ENCODE data around the gene POLDIP2. TPM values are rescaled to one million over a fixed set of nuclear protein-coding genes. Genes with fewer than 3 reads are reported as not detected.

The POLDIP2 gene
- total and polyA plus RNA-seq, 2 of the 13 experiments (the other 11 are each of a cell fraction or from before 2014, with no cell fraction given), result 85.9 to 114 TPM

- TF ChIP-seq HIC2 (CRISPR knock-in tag; IDR thresholded peaks at IDR 0.05; ENCODE audit: low read depth), result no peak
- TF ChIP-seq ARID5B (CRISPR knock-in tag; IDR thresholded peaks at IDR 0.05), result no peak
- TF ChIP-seq SAFB2 (CRISPR knock-in tag; IDR thresholded peaks at IDR 0.05; ENCODE audit: borderline replicate concordance, low read depth), result no peak; the same call in 1 of the 2 replicates
- TF ChIP-seq GABPA (IDR thresholded peaks at IDR 0.05; ENCODE audit: low read depth, low read length), result peak; percentile 98
- peak; percentile 95 for TF ChIP-seq GABPA (CRISPR knock-in tag; IDR thresholded peaks at IDR 0.05; ENCODE audit: low read depth)
- TF ChIP-seq PHB2 (IDR thresholded peaks at IDR 0.05; ENCODE audit: partially characterized antibody), result no peak
- TF ChIP-seq ZNF354B (CRISPR knock-in tag; IDR thresholded peaks at IDR 0.05), result 0 out of 2 replicates have a peak, but pooled peaks have one; percentile 24
- TF ChIP-seq NR2F2 (IDR thresholded peaks at IDR 0.05; ENCODE audit: borderline replicate concordance, low read depth), result peak; percentile 37; the same call in 1 of the 2 replicates
- peak; percentile 20; the same call in 1 of the 2 replicates for TF ChIP-seq PRDM15 (CRISPR knock-in tag; IDR thresholded peaks at IDR 0.05)
- TF ChIP-seq ZIK1 (CRISPR knock-in tag; IDR thresholded peaks at IDR 0.05; ENCODE audit: borderline replicate concordance, low read depth), result peak; percentile 62; the same call in 1 of the 2 replicates
- TF ChIP-seq, protein P1, sequence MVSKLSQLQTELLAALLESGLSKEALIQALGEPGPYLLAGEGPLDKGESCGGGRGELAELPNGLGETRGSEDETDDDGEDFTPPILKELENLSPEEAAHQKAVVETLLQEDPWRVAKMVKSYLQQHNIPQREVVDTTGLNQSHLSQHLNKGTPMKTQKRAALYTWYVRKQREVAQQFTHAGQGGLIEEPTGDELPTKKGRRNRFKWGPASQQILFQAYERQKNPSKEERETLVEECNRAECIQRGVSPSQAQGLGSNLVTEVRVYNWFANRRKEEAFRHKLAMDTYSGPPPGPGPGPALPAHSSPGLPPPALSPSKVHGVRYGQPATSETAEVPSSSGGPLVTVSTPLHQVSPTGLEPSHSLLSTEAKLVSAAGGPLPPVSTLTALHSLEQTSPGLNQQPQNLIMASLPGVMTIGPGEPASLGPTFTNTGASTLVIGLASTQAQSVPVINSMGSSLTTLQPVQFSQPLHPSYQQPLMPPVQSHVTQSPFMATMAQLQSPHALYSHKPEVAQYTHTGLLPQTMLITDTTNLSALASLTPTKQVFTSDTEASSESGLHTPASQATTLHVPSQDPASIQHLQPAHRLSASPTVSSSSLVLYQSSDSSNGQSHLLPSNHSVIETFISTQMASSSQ (IDR thresholded peaks at IDR 0.05; ENCODE audit: low read depth), result no peak
- TF ChIP-seq, protein P1 (CRISPR knock-in tag; IDR thresholded peaks at IDR 0.05; ENCODE audit: borderline replicate concordance), result peak; percentile 75; the same call in 1 of the 2 replicates
- TF ChIP-seq ZNF274 (CRISPR knock-in tag; IDR thresholded peaks at IDR 0.05), result no peak
- TF ChIP-seq PHF8 (CRISPR knock-in tag; IDR thresholded peaks at IDR 0.05), result peak; percentile 77
- TF ChIP-seq KMT2B (CRISPR knock-in tag; IDR thresholded peaks at IDR 0.05), result peak; percentile 89
Observed at GRCh38 chr17:28357061-28357900, at the start of gene POLDIP2 (continued).
